GM23338 (cell line): ENCODE results near the gene ZKSCAN4.

Source experiments
- CREB1 ChIP-seq: fragments of 250-450 bp; sonication (Bioruptor Pico); IDR thresholded peaks from 2 replicates; pipeline ENCODE4 v1.5.0; 2020; ENCODE audit warnings: low read depth, mild to moderate bottlenecking, moderate library complexity
- EZH2 ChIP-seq: fragments of 200-600 bp; sonication (generic); IDR thresholded peaks from one replicate; pipeline ENCODE4 v1.8.0; 2017; ENCODE audit warnings: antibody characterized with exemption, mild to moderate bottlenecking, low read depth; ENCODE audit not compliant: unreplicated experiment
- EZH2phosphoT487 ChIP-seq: fragments of 200-600 bp; sonication (generic); IDR thresholded peaks from one replicate; pipeline ENCODE4 v1.8.1; 2018; ENCODE audit warnings: antibody characterized with exemption; ENCODE audit not compliant: unreplicated experiment
- POLR2AphosphoS5 ChIP-seq: IDR thresholded peaks from 2 replicates; pipeline ENCODE4 v1.6.1; 2016; ENCODE audit warnings: antibody characterized with exemption, low read depth
- ZNF331 ChIP-seq: fragments of 250-450 bp; sonication (Bioruptor Pico); IDR thresholded peaks from 2 replicates; pipeline ENCODE4 v1.5.0; 2020; ENCODE audit warnings: low read depth, mild to moderate bottlenecking, moderate library complexity
- TF ChIP-seq, protein P1 (sequence below): IDR thresholded peaks from 2 replicates; pipeline ENCODE4 v1.6.1; 2016; ENCODE audit warnings: antibody characterized with exemption
- TF ChIP-seq, protein P2 (sequence below), 2 experiments: fragments of 200-600 bp in 1 of 2; sonication (generic) in 1 of 2; conservative IDR thresholded peaks; 2 replicates each; pipeline versions ENCODE4 v1.5.1 to v1.6.1; 2016 to 2017; ENCODE audit warnings: antibody characterized with exemption in 2 of 2, low read depth in 2 of 2, mild to moderate bottlenecking in 2 of 2, moderate library complexity in 1 of 2
- TF ChIP-seq, protein P3 (sequence below): IDR thresholded peaks from one replicate; pipeline ENCODE4 v1.6.1; 2018; ENCODE audit warnings: antibody characterized with exemption; ENCODE audit not compliant: unreplicated experiment

GRCh38 chr6:28250747-28251146, 1.3 kb downstream of the ZKSCAN4 start:
- TF ChIP-seq, protein P1, sequence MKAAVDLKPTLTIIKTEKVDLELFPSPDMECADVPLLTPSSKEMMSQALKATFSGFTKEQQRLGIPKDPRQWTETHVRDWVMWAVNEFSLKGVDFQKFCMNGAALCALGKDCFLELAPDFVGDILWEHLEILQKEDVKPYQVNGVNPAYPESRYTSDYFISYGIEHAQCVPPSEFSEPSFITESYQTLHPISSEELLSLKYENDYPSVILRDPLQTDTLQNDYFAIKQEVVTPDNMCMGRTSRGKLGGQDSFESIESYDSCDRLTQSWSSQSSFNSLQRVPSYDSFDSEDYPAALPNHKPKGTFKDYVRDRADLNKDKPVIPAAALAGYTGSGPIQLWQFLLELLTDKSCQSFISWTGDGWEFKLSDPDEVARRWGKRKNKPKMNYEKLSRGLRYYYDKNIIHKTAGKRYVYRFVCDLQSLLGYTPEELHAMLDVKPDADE = no peak
- TF ChIP-seq POLR2AphosphoS5 (no peak), EZH2 (no peak), EZH2phosphoT487 (no peak), CREB1 (CRISPR knock-in tag) (no peak), ZNF331 (CRISPR knock-in tag) (no peak)
- TF ChIP-seq, protein P2, sequence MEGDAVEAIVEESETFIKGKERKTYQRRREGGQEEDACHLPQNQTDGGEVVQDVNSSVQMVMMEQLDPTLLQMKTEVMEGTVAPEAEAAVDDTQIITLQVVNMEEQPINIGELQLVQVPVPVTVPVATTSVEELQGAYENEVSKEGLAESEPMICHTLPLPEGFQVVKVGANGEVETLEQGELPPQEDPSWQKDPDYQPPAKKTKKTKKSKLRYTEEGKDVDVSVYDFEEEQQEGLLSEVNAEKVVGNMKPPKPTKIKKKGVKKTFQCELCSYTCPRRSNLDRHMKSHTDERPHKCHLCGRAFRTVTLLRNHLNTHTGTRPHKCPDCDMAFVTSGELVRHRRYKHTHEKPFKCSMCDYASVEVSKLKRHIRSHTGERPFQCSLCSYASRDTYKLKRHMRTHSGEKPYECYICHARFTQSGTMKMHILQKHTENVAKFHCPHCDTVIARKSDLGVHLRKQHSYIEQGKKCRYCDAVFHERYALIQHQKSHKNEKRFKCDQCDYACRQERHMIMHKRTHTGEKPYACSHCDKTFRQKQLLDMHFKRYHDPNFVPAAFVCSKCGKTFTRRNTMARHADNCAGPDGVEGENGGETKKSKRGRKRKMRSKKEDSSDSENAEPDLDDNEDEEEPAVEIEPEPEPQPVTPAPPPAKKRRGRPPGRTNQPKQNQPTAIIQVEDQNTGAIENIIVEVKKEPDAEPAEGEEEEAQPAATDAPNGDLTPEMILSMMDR (conservative IDR thresholded peaks at IDR 0.05; ENCODE audit: low read depth in 2 of 2) = no peak
- TF ChIP-seq, protein P3, sequence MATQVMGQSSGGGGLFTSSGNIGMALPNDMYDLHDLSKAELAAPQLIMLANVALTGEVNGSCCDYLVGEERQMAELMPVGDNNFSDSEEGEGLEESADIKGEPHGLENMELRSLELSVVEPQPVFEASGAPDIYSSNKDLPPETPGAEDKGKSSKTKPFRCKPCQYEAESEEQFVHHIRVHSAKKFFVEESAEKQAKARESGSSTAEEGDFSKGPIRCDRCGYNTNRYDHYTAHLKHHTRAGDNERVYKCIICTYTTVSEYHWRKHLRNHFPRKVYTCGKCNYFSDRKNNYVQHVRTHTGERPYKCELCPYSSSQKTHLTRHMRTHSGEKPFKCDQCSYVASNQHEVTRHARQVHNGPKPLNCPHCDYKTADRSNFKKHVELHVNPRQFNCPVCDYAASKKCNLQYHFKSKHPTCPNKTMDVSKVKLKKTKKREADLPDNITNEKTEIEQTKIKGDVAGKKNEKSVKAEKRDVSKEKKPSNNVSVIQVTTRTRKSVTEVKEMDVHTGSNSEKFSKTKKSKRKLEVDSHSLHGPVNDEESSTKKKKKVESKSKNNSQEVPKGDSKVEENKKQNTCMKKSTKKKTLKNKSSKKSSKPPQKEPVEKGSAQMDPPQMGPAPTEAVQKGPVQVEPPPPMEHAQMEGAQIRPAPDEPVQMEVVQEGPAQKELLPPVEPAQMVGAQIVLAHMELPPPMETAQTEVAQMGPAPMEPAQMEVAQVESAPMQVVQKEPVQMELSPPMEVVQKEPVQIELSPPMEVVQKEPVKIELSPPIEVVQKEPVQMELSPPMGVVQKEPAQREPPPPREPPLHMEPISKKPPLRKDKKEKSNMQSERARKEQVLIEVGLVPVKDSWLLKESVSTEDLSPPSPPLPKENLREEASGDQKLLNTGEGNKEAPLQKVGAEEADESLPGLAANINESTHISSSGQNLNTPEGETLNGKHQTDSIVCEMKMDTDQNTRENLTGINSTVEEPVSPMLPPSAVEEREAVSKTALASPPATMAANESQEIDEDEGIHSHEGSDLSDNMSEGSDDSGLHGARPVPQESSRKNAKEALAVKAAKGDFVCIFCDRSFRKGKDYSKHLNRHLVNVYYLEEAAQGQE = no peak
